ENCODE results near the gene PKLR. TPM values are rescaled to one million over a fixed set of nuclear protein-coding genes. Genes with fewer than 3 reads are reported as not detected.
A peak's percentile ranks its signal among the peaks of the same experiment; 100 is the strongest.

PKLR gene
- total RNA-seq, 1 experiment from 2014 or later = not detected

- Mint-ChIP-seq H3K9me3 (ENCODE audit: low read depth, unreplicated experiment) (no peaks in the 10 kb centered on the region), H3K27ac (ENCODE audit: unreplicated experiment) (peak overlapping the region; percentile 60), H3K4me3 (ENCODE audit: low read depth, unreplicated experiment) (peak overlapping the region; percentile 90), H3K27me3 (ENCODE audit: unreplicated experiment) (no peaks in the 10 kb centered on the region), H3K4me1 (ENCODE audit: low read depth, unreplicated experiment) (peaks cover 46% of the 10 kb centered on the region), H3K36me3 (ENCODE audit: insufficient read depth, unreplicated experiment) (peaks cover 93% of the 10 kb centered on the region)
- peak; percentile 98 for TF ChIP-seq CTCF (IDR thresholded peaks at IDR 0.05; ENCODE audit: unreplicated experiment)
- no TSS peak for BruUV-seq (replicated peaks)
- peak; percentile 97 for DNase-seq
- intact Hi-C loops (cut with micrococcal nuclease; ENCODE audit: unreplicated experiment) = loop anchor here (1.0 to 2.0 kb wide), 2 partner anchors 15 to 44 kb away; partner anchors contain the start of gene FDPS
- CTCF ChIA-PET = interaction anchor here (0.6 to 3.4 kb wide), 19 partner anchors 15 to 680 kb away, joined by 3 to 44 read pairs (median 6); partner anchors contain the start of genes CLK2, FDPS, HCN3 and KRTCAP2
Observed at GRCh38 chr1:155322953-155323728, 21.9 kb upstream of the PKLR start.

GRCh38 chr1:155322571-155322952 is 21.3 kb upstream of the PKLR start:
- H3K36me3 Mint-ChIP-seq (ENCODE audit: insufficient read depth, unreplicated experiment) = peaks cover 96% of the 10 kb centered on the region
- no peaks in the 10 kb centered on the region for H3K27me3 Mint-ChIP-seq (ENCODE audit: unreplicated experiment)
- TF ChIP-seq CTCF (IDR thresholded peaks at IDR 0.05; ENCODE audit: unreplicated experiment) = no peak
- BruUV-seq (replicated peaks) = TSS peak; percentile 7
- H3K9me3 Mint-ChIP-seq (ENCODE audit: low read depth, unreplicated experiment) = no peaks in the 10 kb centered on the region
- H3K4me3 Mint-ChIP-seq (ENCODE audit: low read depth, unreplicated experiment) = peak overlapping the region; percentile 90
- no peak for DNase-seq
- intact Hi-C loops (cut with micrococcal nuclease; ENCODE audit: unreplicated experiment) = loop anchor here (2.0 kb wide), 1 partner anchor 44 kb away; no protein-coding TSS in a partner anchor
- peaks cover 46% of the 10 kb centered on the region for H3K4me1 Mint-ChIP-seq (ENCODE audit: low read depth, unreplicated experiment)
- CTCF ChIA-PET = interaction anchor here (0.7 to 3.4 kb wide), 8 partner anchors 9 to 116 kb away, joined by 3 to 44 read pairs (median 8); partner anchors contain the start of genes FDPS and HCN3
- H3K27ac Mint-ChIP-seq (ENCODE audit: unreplicated experiment) = peak overlapping the region; percentile 61

GRCh38 chr1:155321639-155322503 is 20.6 kb upstream of the PKLR start:
- no peak for TF ChIP-seq CTCF (IDR thresholded peaks at IDR 0.05; ENCODE audit: unreplicated experiment)
- intact Hi-C loops (cut with micrococcal nuclease; ENCODE audit: unreplicated experiment) = loop anchor here (2.0 kb wide), 1 partner anchor 43 kb away; no protein-coding TSS in a partner anchor
- CTCF ChIA-PET = interaction anchor here (0.7 to 3.4 kb wide), 5 partner anchors 10 to 71 kb away, joined by 3 to 44 read pairs (median 9); partner anchors contain the start of genes FDPS and HCN3
- Mint-ChIP-seq H3K4me3 (ENCODE audit: low read depth, unreplicated experiment) (peak overlapping the region; percentile 90), H3K27ac (ENCODE audit: unreplicated experiment) (peak overlapping the region; percentile 61), H3K4me1 (ENCODE audit: low read depth, unreplicated experiment) (peaks cover 46% of the 10 kb centered on the region), H3K36me3 (ENCODE audit: insufficient read depth, unreplicated experiment) (peaks cover 96% of the 10 kb centered on the region), H3K9me3 (ENCODE audit: low read depth, unreplicated experiment) (no peaks in the 10 kb centered on the region), H3K27me3 (ENCODE audit: unreplicated experiment) (no peaks in the 10 kb centered on the region)
- no TSS peak for BruUV-seq (replicated peaks)
- DNase-seq = no peak
